IMR-90 (cell line): ENCODE results near the gene EGFR. TPM values are rescaled to one million over a fixed set of nuclear protein-coding genes. Genes with fewer than 3 reads are reported as not detected.

ENCODE experiments used
- ATAC-seq: fragments of 200-7000 bp; cut with Tn5 transposase; 2 replicates; pipeline ENCODE4 v1.9.1; 2020; ENCODE audit warnings: low read depth, mild to moderate bottlenecking, moderate library complexity
- BruUV-seq: library from RNA; stranded (reverse); fragments of 400-500 nt; replicated peaks from 2 replicates; lab custom pipeline; 2021; lab: Mats Ljungman, UMichigan
- CTCF ChIA-PET: fragments of 300-600 bp; formaldehyde crosslinking; extraction: SDS; loops from one replicate; lab custom pipeline; 2021; ENCODE audit warnings: antibody characterized with exemption; lab: Yijun Ruan, JAX
- POLR2A ChIA-PET: fragments of 300-600 bp; sonication (Branson Sonifier 250); formaldehyde crosslinking; loops from one replicate; lab custom pipeline; 2022; ENCODE audit warnings: antibody characterized with exemption; ENCODE audit not compliant: unreplicated experiment; lab: Charles Lee
- DNase-seq: peaks from one replicate; pipeline ENCODE4 v3.0.0; 2013
- H2AFZ ChIP-seq: replicated peaks from 2 replicates; pipeline ENCODE3; 2013; ENCODE audit warnings: low read length, mild to moderate bottlenecking; ENCODE audit not compliant: poor library complexity
- H2AK5ac ChIP-seq: 2 replicates; pipeline ENCODE4 v1.6.1; 2013; ENCODE audit warnings: low read depth, low read length, inconsistent platforms
- H2AK9ac ChIP-seq: replicated peaks from 2 replicates; pipeline ENCODE3; 2013; ENCODE audit warnings: mild to moderate bottlenecking, low read depth, low read length, moderate library complexity; ENCODE audit not compliant: poor library complexity
- H2BK120ac ChIP-seq: 2 replicates; pipeline ENCODE4 v1.6.1; 2013; ENCODE audit warnings: low read depth, low read length, inconsistent platforms
- H2BK15ac ChIP-seq: 3 replicates; pipeline ENCODE4 v1.6.1; 2013; ENCODE audit warnings: low read depth, low read length, inconsistent platforms
- H2BK20ac ChIP-seq: 2 replicates; pipeline ENCODE4 v1.6.1; 2013; ENCODE audit warnings: low read depth, mild to moderate bottlenecking, inconsistent platforms, low read length, moderate library complexity
- H2BK5ac ChIP-seq: 2 replicates; pipeline ENCODE4 v1.6.1; 2013; ENCODE audit warnings: mild to moderate bottlenecking, low read depth, low read length, inconsistent platforms; ENCODE audit not compliant: poor library complexity, severe bottlenecking
- H3K14ac ChIP-seq: replicated peaks from 2 replicates; pipeline ENCODE4 v1.6.1; 2013; ENCODE audit warnings: low read depth, low read length, inconsistent platforms
- H3K18ac ChIP-seq: 2 replicates; pipeline ENCODE4 v1.6.1; 2013; ENCODE audit warnings: low read depth, low read length, control low read depth
- H3K23ac ChIP-seq: 2 replicates; pipeline ENCODE4 v1.6.1; 2013; ENCODE audit warnings: low read depth, low read length, inconsistent platforms
- H3K27ac ChIP-seq: 2 replicates; pipeline ENCODE4 v1.5.1; 2013; ENCODE audit warnings: mild to moderate bottlenecking, control low read depth, low read length; ENCODE audit not compliant: insufficient read depth
- H3K27me3 ChIP-seq: 2 replicates; pipeline ENCODE4 v1.6.1; 2013; ENCODE audit warnings: low read length; ENCODE audit not compliant: control insufficient read depth, insufficient read depth
- H3K36me3 ChIP-seq: 2 replicates; pipeline ENCODE4 v1.6.1; 2013; ENCODE audit warnings: low read length, mixed read lengths; ENCODE audit not compliant: control insufficient read depth, insufficient read depth
- H3K4ac ChIP-seq: 2 replicates; pipeline ENCODE4 v1.6.1; 2013; ENCODE audit warnings: low read depth, low read length, inconsistent platforms
- H3K4me1 ChIP-seq: 2 replicates; pipeline ENCODE4 v1.6.1; 2013; ENCODE audit warnings: low read length, mixed read lengths; ENCODE audit not compliant: control insufficient read depth, insufficient read depth
- H3K4me2 ChIP-seq: 2 replicates; pipeline ENCODE4 v1.6.1; 2013; ENCODE audit warnings: low read depth, mild to moderate bottlenecking, control low read depth, low read length, moderate library complexity
- H3K4me3 ChIP-seq: 2 replicates; pipeline ENCODE4 v1.5.1; 2013; ENCODE audit warnings: low read depth, mild to moderate bottlenecking, control low read depth, low read length, moderate library complexity; ENCODE audit not compliant: insufficient read depth
- H3K56ac ChIP-seq: 2 replicates; pipeline ENCODE4 v1.6.1; 2013; ENCODE audit warnings: low read length, inconsistent platforms; ENCODE audit not compliant: insufficient read depth; ENCODE audit errors: extremely low read depth
- H3K79me1 ChIP-seq, 2 experiments: 2 replicates each; pipeline ENCODE4 v1.6.1; 2013; ENCODE audit warnings: low read length in 2 of 2, inconsistent platforms in 1 of 2, low read depth in 1 of 2
- H3K9ac ChIP-seq: 2 replicates; pipeline ENCODE4 v1.6.1; 2013; ENCODE audit warnings: low read depth, low read length, control low read depth
- H3K9me1 ChIP-seq: 2 replicates; pipeline ENCODE4 v1.6.1; 2013; ENCODE audit warnings: low read length, inconsistent platforms; ENCODE audit not compliant: insufficient read depth
- H3K9me3 ChIP-seq: 2 replicates; pipeline ENCODE4 v1.6.1; 2013; ENCODE audit warnings: low read length; ENCODE audit not compliant: control insufficient read depth, insufficient read depth
- H4K20me1 ChIP-seq: 2 replicates; pipeline ENCODE4 v1.6.1; 2013; ENCODE audit warnings: low read length, inconsistent platforms; ENCODE audit not compliant: insufficient read depth
- H4K5ac ChIP-seq: 2 replicates; pipeline ENCODE4 v1.6.1; 2013; ENCODE audit warnings: mild to moderate bottlenecking, low read depth, low read length, control low read depth
- H4K8ac ChIP-seq, 2 experiments: 2 replicates each; pipeline ENCODE4 v1.6.1; 2013; ENCODE audit warnings: low read depth in 2 of 2, low read length in 2 of 2, control low read depth in 1 of 2, inconsistent platforms in 1 of 2
- H4K91ac ChIP-seq: 2 replicates; pipeline ENCODE4 v1.6.1; 2013; ENCODE audit warnings: low read depth, low read length, inconsistent platforms; ENCODE audit not compliant: insufficient read depth
- BHLHE40 ChIP-seq: fragments of 150-350 bp; IDR thresholded peaks from 2 replicates; pipeline ENCODE4 v1.6.1; 2016; ENCODE audit warnings: mild to moderate bottlenecking, low read depth, low read length
- CHD1 ChIP-seq: IDR thresholded peaks from 2 replicates; pipeline ENCODE4 v1.6.1; 2012; ENCODE audit warnings: low read depth, low read length, improper control_type of control experiment
- NFE2L2 ChIP-seq: fragments of 150-350 bp; IDR thresholded peaks from 2 replicates; pipeline ENCODE4 v1.6.1; 2016; ENCODE audit warnings: low read depth, mild to moderate bottlenecking, low read length
- SMC3 ChIP-seq: fragments of 150-350 bp; IDR thresholded peaks from 2 replicates; pipeline ENCODE4 v1.6.1; 2016; ENCODE audit warnings: low read depth, mild to moderate bottlenecking, antibody characterized with exemption, low read length, moderate library complexity
- USF2 ChIP-seq: fragments of 150-350 bp; IDR thresholded peaks from 2 replicates; pipeline ENCODE4 v1.6.1; 2017; ENCODE audit warnings: mild to moderate bottlenecking, antibody characterized with exemption, low read length, low read depth
- whole genome bisulfite sequencing, 2 experiments: methylation state at CpG; one replicate each; pipeline versions ENCODE4 v1.1.5 to v1.1.7; 2013; ENCODE audit warnings: missing lambda C conversion rate in 2 of 2; ENCODE audit not compliant: insufficient read length in 1 of 2; ENCODE audit errors: extremely low coverage in 2 of 2; 5-methylcytosine and 5-hydroxymethylcytosine counted together
- dilution Hi-C: fragments of 300-500 bp; cut with HindIII; formaldehyde crosslinking; loops from one replicate; pipeline ENCODE4 v1.14.3; 2018; ENCODE audit warnings: low sequenced_read_pairs; ENCODE audit not compliant: unreplicated experiment
- in situ Hi-C: fragments of 300-500 bp; cut with MboI; formaldehyde crosslinking; loops from 3 replicates; pipeline ENCODE4 v1.14.3; 2019; ENCODE audit warnings: low sequenced_read_pairs, inconsistent platforms, mixed read lengths
- intact Hi-C: fragments of 100-400 bp; cut with micrococcal nuclease; formaldehyde crosslinking; loops from 2 replicates; pipeline ENCODE4 v1.10.0; 2022
- polyA plus RNA-seq, 3 experiments: library from polyadenylated mRNA; depleted of rRNA; stranded (reverse); fragments of >200 nt; gene quantifications; 2 replicates each; pipeline ENCODE4 v1.2.3, GENCODE V29; 2012; ENCODE audit warnings: low replicate concordance in 1 of 3
- total RNA-seq: library from RNA; depleted of rRNA; stranded (reverse); fragments of >200 nt; gene quantifications from 2 replicates; pipeline ENCODE4 v1.2.3, GENCODE V29; 2012

The EGFR gene
- total and polyA plus RNA-seq, 2 of the 4 experiments (the other 2 are of a cell fraction): 36.9 to 60.4 TPM

DNA sequence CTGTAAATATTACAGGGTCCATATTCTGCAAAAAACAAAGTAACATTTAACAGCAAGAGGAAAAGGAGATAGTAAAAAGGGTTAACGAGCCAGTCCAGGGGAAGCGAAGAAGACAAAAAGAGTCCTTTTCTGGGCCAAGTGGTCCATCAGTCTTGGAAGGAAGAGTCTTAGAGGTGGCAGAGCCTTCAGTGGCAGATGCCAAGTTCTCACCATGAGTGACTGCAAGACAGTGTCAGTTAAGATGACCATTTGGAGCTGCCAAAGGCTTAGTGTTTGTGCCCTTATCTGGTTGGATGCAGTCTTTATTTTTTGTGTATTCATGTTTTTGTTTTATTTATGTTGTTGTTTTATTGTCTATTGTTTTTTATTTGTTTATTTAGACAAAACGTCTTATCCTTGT is 220.6 kb downstream of the EGFR start:
- in situ Hi-C loops: no loop called here
- ChIA-PET CTCF (interaction anchor here (1.1 kb wide), 1 partner anchor 16 kb away, joined by 4 read pairs; no protein-coding TSS in a partner anchor), POLR2A (no interaction called here)
- Histone ChIP-seq H2BK120ac (no peak overlapping the region), H3K27ac (no peak overlapping the region), H3K9ac (no peak overlapping the region), H2BK5ac (no peak overlapping the region), H2AK9ac (no peak overlapping the region), H3K4me3 (no peak overlapping the region), H3K9me1 (no peaks in the 10 kb centered on the region), H3K4me2 (no peak overlapping the region), H3K18ac (no peak overlapping the region), H3K79me1 (no peaks in the 10 kb centered on the region), H4K5ac (no peak overlapping the region), H4K8ac (no peak overlapping the region), H3K56ac (no peak overlapping the region), H2AFZ (no peak overlapping the region), H3K14ac (no peak overlapping the region), H4K20me1 (no peaks in the 10 kb centered on the region), H4K91ac (no peak overlapping the region), H3K36me3 (no peaks in the 10 kb centered on the region), H3K9me3 (no peaks in the 10 kb centered on the region), H3K27me3 (peaks cover 8% of the 10 kb centered on the region; the same call in 1 of the 2 replicates), H2AK5ac (no peak overlapping the region), H2BK20ac (no peak overlapping the region), H3K23ac (no peak overlapping the region), H3K4ac (no peak overlapping the region), H2BK15ac (no peak overlapping the region), H3K4me1 (no peaks in the 10 kb centered on the region; the same call in 1 of the 2 replicates)
- DNase-seq: no peak
- no TSS peak for BruUV-seq
- intact Hi-C loops: no loop called here
- dilution Hi-C loops: no loop called here
- WGBS, 2 experiments: 63% methylated on average over 3 of the region's 3 CpGs; no CpG with 5 or more reads in 1 of the 2 experiments
- TF ChIP-seq USF2 (no peak), CHD1 (no peak), BHLHE40 (no peak), SMC3 (no peak), NFE2L2 (no peak)
- no peak for ATAC-seq
